LNCaP clone FGC (cell line): ENCODE results near the gene TRAF2.

Experiments
- DNase-seq: peaks from one replicate; pipeline ENCODE4 v3.0.0-alpha.2; 2011; ENCODE audit warnings: low read depth
- H3K4me3 ChIP-seq: 2 replicates; pipeline ENCODE4 v1.5.1; 2011; ENCODE audit warnings: mild to moderate bottlenecking, low read depth, low read length, control low read depth
- CTCF ChIP-seq: IDR thresholded peaks from 2 replicates; pipeline ENCODE4 v1.5.1; 2012; ENCODE audit warnings: mild to moderate bottlenecking; ENCODE audit not compliant: control insufficient read depth, insufficient read depth; ENCODE audit errors: extremely low read depth

Gene TRAF2

GRCh38 chr9:136962163-136962562, 75.8 kb downstream of the TRAF2 start:
- DNase-seq, result no peak
- no peak overlapping the region for H3K4me3 ChIP-seq
- no peak for TF ChIP-seq CTCF

GRCh38 chr9:136962701-136963248, 76.5 kb downstream of the TRAF2 start:
- DNase-seq, result no peak
- TF ChIP-seq CTCF, result no peak
- H3K4me3 ChIP-seq, result no peak overlapping the region

- DNase-seq, result no peak
- no peak overlapping the region for H3K4me3 ChIP-seq
- no peak for TF ChIP-seq CTCF
Measured at GRCh38 chr9:136963341-136963740, 77.0 kb downstream of the TRAF2 start.

- no peak overlapping the region for H3K4me3 ChIP-seq
- no peak for DNase-seq
- TF ChIP-seq CTCF, result no peak
Measured at GRCh38 chr9:136963751-136964150, 77.4 kb downstream of the TRAF2 start.

- DNase-seq, result no peak
- no peak overlapping the region for H3K4me3 ChIP-seq
- no peak for TF ChIP-seq CTCF
Measured at GRCh38 chr9:136964171-136964689, 77.9 kb downstream of the TRAF2 start.

- no peak for TF ChIP-seq CTCF
- no peak overlapping the region for H3K4me3 ChIP-seq
- DNase-seq, result no peak
Measured at GRCh38 chr9:136964833-136965422, 78.6 kb downstream of the TRAF2 start.
